Prostate gland (tissue), 2 donors: ENCODE measurements around the gene LMNTD1.

Experiments
- POLR2AphosphoS5 ChIP-seq: sonication (generic); formaldehyde crosslinking; IDR thresholded peaks from one replicate; pipeline ENCODE4 v1.6.1; 2017; ENCODE audit warnings: antibody characterized with exemption
- TF ChIP-seq, protein P1 (sequence below), 4 experiments: fragments of 200-600 bp in 2 of 4; fragments of 450-650 bp in 2 of 4; sonication (generic) in 2 of 4; IDR thresholded peaks; 1 replicate in 3 of 4; 2 replicates in 1 of 4; pipeline ENCODE4 v1.5.1; 2016 to 2019; ENCODE audit warnings: antibody characterized with exemption in 4 of 4, mild to moderate bottlenecking in 2 of 4, moderate library complexity in 2 of 4

DNA sequence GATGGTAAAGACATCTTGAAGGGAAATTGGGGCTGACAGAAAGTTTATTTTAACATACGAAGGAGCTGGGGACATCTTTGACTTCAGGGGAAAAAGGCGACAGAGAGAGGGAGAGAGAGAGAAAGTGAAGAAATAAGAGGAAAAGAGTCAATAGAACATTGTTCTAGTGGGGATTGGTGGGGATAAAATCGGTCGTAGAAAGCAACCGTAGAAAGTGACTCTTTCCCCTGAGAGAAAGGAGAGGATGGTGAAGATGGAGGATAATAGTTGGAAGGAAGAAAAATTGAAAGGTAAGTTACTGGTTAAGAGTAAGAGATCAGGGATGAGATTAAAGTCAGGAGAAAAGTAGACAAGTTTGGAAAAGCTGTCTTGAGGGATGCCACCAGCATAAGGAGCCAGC is 75.9 kb downstream of the LMNTD1 start:
- TF ChIP-seq, protein P1, sequence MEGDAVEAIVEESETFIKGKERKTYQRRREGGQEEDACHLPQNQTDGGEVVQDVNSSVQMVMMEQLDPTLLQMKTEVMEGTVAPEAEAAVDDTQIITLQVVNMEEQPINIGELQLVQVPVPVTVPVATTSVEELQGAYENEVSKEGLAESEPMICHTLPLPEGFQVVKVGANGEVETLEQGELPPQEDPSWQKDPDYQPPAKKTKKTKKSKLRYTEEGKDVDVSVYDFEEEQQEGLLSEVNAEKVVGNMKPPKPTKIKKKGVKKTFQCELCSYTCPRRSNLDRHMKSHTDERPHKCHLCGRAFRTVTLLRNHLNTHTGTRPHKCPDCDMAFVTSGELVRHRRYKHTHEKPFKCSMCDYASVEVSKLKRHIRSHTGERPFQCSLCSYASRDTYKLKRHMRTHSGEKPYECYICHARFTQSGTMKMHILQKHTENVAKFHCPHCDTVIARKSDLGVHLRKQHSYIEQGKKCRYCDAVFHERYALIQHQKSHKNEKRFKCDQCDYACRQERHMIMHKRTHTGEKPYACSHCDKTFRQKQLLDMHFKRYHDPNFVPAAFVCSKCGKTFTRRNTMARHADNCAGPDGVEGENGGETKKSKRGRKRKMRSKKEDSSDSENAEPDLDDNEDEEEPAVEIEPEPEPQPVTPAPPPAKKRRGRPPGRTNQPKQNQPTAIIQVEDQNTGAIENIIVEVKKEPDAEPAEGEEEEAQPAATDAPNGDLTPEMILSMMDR (IDR thresholded peaks at IDR 0.05) = no peak
- TF ChIP-seq POLR2AphosphoS5 = no peak
